HepG2 (cell line): ENCODE data around the gene ARL9.

Source experiments
- ZNF34 ChIP-seq: sonication (generic); formaldehyde crosslinking; IDR thresholded peaks from 2 replicates; pipeline ENCODE4 v1.4.0; 2020; ENCODE audit warnings: mild to moderate bottlenecking, missing genetic modification reagents, borderline replicate concordance
- TF ChIP-seq, protein P1 (sequence below): IDR thresholded peaks from 2 replicates; pipeline ENCODE4 v1.6.1; 2012; ENCODE audit warnings: inconsistent platforms

DNA sequence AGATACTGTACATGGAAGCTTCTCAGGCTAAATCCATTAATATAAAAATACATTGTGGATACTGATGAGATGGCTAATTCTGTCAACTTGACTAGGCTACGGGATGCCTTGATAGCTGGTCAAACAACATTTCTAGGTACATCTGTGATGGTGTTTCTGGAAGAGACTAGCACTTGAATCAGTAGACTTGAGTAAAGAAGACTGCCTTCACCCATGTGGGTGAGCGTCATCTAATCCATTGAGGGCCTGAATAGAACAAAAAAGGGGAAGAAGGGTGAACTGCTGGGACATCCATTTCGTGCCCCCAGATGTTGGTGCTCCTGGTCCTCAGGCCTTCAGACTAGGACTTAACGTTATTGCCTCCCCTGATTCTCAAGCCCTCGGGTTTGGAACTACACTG lies 41.9 kb upstream of the ARL9 start:
- TF ChIP-seq ZNF34 (CRISPR knock-in tag), result no peak
- TF ChIP-seq, protein P1, sequence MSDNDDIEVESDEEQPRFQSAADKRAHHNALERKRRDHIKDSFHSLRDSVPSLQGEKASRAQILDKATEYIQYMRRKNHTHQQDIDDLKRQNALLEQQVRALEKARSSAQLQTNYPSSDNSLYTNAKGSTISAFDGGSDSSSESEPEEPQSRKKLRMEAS, result no peak
